Left renal cortex interstitium (tissue), 4 donors: ENCODE results near the gene RHOH. TPM values are rescaled to one million over a fixed set of nuclear protein-coding genes. Genes with fewer than 3 reads are reported as not detected.
"Not testable (repeated sequence)": the region's sequence is repeated elsewhere in the genome, so short reads cannot be mapped to it uniquely, and the experiment has no call there.

Experiments
- DNase-seq, 4 donors: peaks; one replicate each; pipeline ENCODE4 v3.0.0-alpha.2; 2013; ENCODE audit warnings: low read depth in 4 of 4, low spot score in 2 of 4, missing footprints in 1 of 4
- polyA plus RNA-seq, 4 donors: library from polyadenylated mRNA; unstranded; fragments of 120-200 nt; gene quantifications; one replicate each; pipeline ENCODE4 v1.2.1, GENCODE V29; 2013; ENCODE audit not compliant: insufficient read length in 4 of 4

Gene RHOH, protein sequence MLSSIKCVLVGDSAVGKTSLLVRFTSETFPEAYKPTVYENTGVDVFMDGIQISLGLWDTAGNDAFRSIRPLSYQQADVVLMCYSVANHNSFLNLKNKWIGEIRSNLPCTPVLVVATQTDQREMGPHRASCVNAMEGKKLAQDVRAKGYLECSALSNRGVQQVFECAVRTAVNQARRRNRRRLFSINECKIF
- under 1 TPM; 0.61 to 0.91 (median 0.72) TPM for polyA plus RNA-seq

DNA sequence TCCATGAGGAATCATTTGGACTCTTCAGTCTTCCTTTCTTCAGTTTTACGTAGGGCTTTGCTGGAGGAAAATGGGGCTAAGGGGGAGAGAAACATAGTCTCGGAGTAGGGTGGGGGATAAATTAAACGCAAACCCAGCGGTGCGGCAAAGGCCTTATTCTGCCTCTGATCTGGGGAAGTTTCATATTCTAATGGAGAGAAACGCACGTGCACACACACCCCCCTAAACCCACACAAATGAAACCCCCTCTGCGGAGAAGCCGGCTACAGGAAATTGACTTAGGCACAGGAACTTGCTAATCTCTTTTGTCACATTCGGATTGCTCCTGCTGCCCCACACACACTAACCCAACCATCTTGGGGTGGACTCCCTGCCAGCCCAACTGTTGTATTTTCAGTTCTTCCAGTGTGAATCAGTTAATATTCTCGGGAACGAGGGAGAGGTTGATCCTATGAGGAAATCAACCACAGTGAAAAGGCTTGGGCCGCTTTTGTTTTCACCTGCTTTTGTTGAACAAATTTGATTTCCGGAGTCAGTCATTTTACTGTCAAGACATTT is at the start of gene RHOH:
Gene RHOH (plus strand): TSS at position 308 of the 558 bp plus-strand sequence. CDS start 46,356 bp downstream, outside the sequence.
- DNase-seq = no peak

DNA sequence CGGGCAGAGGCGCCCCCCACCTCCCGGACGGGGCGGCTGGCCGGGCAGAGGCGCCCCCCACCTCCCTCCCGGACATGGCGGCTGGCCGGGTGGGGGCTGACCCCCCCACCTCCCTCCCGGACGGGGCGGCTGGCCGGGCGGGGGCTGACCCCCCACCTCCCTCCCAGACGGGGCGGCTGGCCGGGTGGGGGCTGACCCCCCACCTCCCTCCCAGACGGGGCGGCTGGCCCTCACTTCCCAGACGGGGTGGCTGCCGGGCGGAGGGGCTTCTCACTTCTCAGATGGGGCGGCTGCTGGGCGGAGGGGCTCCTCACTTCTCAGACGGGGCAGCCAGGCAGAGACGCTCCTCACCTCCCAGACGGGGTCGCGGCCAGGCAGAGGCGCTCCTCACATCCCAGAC is 49.3 kb upstream of the RHOH start:
- DNase-seq = not testable (repeated sequence)

DNA sequence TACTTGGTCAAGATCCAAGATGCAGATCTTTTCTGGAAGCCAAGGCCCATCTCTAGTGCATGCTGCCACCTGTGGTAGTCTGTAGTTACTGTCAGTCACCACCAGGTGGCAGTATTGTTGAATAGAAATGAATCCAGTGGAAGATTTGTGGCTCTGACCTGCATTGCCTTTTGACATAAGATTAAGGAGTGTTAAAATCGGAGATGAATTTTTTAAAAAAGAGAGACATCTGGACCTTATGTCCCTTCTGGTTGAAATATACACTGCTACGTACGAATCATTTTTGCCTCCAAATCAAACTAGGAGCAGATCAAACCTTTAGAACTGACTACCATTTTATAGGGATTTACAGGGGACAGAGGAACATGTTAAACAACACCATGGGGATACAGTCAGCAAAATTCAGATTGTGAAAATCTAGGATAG is 46.9 kb upstream of the RHOH start:
- peak in 3 of 4 donors; percentile 11 to 40 (median 18) for DNase-seq

DNA sequence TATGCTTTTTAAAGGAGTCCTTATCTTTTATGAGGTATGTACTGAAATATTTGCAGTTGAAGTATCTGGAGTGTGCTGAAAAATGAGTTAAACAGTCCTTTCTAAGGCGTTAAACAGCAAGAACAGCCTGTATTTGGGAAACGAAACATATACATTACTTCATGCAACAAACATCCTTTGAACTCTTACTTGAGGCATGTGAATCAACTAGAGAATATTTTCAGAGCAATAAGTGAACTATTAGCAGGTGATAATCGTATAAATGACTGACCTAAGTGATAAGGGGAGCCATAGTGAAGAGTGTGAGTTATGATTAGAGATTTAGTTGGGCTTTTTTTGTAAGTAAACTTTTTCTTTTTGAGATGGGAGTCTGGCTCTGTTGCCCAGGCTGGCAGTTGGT is 45.9 kb upstream of the RHOH start:
- no peak for DNase-seq

DNA sequence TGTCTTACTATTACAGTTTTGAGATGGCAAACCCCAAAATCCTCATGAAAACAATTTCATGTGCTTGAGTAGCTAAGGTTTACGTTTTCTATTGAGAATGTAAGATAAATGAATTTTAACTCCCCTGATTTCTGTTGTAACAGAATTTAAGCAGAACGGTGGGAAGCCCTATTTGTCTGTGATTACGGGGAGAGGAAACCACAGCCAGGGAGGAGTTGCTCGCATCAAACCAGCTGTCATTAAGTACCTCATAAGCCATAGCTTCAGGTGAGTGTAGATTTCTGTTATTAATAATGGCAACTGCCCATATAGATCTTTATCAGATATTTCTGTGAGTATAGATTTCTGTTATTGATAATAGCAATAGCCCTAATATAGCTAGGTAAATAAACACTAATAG is 44.2 kb upstream of the RHOH start:
- DNase-seq = no peak

DNA sequence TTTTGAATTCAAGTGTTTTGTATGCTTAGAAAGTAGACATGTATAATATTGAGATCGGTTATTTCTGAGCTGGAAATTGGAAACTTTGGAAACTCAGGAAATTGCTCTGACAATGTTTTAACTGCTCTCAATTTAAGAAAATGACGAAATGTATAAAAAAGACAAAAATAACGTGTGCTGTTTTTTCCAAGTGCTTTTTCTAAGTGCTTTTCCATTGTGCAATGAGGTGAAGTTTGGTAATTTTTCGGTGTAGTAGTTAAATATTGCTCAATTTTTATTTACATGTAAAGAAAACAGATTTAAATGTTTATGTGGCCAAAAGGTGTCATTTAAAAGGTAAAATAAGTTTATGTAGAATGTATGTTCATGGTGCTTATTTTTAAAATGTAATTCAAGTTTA is 39.4 kb upstream of the RHOH start:
- no peak for DNase-seq

DNA sequence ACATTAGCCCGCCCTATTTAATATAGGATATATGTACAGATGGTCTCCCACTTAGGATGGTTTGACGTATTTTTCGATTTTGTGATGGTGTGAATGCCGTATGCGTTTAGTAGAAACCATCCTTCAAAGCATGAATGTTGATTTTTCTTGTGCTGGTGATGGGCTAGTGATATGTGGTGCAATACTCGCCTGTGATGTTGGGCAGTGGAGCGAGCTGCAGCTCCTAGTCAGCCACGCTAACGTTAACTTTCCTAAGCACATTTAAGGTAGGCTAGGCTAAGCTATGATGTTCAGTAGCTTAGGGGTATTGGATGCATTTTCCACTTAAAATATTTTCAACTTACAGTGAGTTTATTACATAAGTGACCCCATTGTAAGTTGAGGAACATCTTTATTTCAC is 36.6 kb upstream of the RHOH start:
- DNase-seq = no peak

DNA sequence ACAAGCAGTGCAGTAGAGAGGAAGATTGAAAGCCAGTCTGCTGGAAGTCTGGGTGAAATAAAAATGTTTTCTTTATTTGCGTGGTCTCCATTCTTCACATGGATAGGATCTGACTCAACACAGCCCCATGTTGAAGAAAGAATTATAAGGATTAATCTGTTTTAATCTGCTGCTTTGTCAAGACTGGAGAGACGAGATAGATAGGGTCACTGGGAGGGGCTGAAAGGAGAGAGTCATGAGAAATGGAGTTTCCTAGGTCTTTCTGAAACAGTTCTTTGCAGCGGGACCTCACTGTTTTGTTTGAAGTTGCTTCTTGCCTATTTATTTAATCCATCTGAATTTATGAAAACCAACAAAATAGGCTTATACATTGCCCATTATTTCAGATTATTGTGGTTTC is 32.4 kb upstream of the RHOH start:
- DNase-seq = no peak

DNA sequence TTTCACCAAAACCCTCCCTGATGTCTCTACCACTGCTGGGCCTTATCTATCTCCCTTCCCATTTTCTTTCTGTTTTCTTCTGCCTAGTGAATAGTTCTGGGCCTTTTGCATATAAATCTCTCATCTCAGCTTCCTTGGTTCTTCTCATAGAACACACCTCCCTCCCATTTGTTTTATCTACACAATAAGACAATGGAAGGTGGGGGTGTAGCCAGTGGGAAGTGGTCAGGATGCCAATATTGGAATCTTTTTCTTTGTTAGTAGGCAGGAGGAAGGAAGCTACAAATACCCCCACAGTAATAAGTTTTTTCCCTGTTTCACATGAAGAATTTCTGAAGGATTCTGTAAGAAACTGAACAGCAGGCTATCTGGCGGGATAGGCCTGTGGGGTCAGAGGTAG is 30.9 kb upstream of the RHOH start:
- no peak for DNase-seq

DNA sequence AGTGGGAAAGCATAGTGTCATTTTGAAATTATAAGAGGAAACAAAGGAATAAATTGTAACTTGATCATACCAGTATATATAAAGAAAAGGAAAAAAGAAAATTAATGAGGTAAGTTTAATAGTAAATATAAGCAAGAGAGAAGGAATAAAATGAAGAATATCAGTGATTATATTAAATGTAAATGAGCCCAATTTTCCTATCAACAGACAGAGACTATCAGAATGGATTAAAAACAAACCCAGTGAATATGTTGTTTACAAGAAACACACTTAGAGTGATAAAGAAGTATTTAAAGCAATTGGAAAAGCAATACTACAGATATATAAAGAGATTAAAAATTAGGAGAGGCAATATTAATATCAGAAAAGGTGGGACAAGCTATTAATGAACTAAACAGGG is 28.8 kb upstream of the RHOH start:
- DNase-seq = no peak

DNA sequence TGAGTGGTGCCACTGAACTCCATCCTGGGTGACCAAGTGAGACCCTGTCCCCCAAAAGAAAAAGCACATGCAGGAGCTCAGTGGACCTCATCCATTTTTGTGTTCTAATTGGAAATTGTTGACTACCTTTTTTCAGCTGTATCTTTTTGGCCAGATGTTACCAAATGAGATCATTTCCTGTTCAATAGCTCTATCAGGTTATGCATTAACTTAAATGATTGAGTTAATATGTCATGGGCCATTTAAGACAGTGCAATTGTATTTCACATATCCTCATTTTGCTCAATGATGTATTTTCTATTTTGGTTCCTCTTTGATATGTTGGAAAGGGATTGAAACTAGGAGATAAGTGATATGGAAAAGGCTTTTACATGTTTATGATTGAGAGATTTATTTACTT is 26.2 kb upstream of the RHOH start:
- no peak for DNase-seq

DNA sequence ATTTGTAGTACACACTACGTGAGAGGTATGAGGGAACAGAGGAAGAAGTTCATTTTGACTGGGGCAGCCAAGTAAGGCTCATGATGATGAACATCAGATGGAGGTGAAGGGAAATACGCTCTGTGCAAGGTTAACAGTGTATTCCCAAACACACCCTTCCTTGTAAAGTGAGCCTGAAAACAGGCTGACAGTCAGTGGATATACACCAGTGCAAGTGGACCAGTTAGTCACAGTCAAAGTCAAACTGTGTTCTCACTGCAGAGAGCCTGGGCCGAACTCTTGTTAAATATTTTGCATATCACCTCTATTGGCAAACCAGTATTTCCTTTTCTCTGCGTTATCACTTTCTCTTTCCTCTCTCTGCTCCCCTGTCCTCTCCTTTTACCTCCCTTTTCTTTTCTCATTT is 23.4 kb upstream of the RHOH start:
- no peak for DNase-seq

DNA sequence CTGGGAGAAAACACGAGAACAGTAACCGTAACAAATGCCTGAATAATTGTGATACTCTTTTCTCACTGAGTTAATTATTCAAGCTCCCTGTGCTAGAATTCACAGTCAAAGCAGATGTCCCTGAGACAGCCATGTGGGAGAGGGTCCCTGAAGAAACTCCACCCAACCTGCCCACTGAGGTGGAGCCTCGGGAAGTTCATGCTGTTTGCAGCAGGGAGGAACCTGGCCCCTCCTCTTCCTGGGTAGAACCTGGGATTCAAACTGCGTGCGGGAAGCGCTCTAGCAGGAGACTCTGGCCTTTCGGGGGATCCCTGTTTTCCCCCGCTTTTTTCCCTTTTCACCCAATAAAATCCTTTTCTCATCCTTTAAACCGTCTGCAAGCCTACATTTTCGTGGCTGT is 20.2 kb upstream of the RHOH start:
- no peak for DNase-seq

DNA sequence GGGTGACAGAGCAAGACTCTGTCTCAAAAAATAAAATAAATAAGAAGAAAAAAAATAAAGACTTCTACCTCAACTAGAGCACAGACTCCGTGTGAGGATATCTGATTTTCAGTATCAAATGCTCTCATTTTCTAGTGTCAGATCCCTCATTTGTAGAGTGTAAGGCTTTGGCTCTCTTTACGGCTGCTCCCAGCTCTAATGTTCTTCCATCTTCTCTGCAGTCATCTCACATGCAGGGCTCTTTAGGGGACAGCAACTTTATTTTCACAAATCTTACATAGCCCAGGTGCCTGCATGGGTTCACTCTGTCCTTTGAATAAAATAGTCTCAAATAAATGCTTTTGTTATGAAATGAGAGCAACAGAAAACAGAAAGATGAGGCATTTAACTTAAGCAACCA is 19.2 kb upstream of the RHOH start:
- no peak for DNase-seq

DNA sequence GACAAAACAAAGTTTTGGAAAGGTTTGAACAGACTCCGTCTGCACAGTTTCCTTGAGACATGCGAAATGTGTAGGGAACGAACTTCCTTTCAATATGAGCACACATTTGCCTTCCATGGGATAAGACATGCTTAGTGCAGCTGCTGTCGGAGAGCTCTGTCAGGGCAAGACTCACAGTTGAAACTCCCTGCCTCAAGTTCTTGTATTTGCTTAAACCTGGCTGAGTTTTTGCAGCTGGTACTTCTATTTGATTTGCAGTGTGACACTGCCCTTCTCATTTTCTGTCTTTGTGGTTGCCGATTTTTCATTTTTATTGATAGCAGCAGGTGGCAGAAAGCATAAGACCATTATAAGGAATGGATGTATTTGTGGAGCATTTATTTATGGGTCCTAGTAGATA is 18.2 kb upstream of the RHOH start:
- no peak for DNase-seq

DNA sequence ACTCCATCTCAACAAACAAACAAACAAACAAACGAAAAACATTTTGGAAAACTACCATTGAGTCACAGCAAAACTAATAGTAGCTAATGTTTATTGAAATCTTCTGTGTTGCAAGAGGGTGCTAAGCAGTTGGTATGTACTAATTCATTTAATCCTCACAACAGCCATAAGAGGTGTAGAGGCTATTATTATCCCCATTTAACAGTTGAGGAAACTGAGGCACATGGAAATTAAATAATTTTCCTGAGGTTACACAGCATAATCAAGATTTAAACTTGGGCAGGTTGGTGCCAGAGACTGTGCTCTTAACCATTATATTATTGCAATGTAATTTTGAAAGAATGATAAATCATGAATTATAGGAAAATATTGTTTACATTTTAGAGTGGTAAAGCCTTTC is 17.5 kb upstream of the RHOH start:
- DNase-seq = no peak

DNA sequence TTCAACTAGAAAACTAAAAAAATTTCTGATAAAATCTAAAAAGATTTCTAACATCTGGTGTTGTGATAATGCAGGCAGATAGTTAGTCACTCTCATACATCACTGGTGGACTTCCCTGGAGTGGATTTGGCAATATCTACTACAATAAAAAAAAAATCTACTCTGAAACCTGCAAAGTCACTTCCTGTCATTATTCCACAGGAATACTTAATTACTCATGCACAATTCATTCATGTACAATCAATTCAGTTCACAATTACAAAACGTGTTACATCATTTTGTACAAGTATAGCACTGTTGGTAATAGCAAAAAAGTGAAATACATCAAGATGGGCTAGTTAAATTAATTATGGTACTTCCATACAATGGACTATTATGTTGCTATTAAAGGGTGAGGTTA is 16.5 kb upstream of the RHOH start:
- no peak for DNase-seq

DNA sequence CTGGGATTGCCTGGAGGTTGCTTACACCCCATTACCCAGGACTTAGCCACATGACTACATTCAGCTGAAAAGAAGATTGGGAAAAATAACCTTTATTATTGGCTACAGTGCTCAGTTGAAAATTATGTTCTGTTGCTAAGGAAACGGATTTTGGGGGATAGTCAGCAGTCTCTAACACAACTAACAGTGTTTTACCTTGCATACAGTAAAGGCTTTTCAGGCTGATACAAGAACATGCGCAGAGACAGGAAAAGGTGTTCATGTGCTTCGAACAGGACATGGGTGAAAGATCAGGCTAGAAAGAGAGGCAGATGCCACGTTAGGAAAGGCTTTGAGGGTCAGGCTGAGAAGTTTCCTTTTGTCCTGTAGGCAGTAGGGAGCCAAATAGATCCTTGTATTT is 14.8 kb upstream of the RHOH start:
- DNase-seq = no peak

DNA sequence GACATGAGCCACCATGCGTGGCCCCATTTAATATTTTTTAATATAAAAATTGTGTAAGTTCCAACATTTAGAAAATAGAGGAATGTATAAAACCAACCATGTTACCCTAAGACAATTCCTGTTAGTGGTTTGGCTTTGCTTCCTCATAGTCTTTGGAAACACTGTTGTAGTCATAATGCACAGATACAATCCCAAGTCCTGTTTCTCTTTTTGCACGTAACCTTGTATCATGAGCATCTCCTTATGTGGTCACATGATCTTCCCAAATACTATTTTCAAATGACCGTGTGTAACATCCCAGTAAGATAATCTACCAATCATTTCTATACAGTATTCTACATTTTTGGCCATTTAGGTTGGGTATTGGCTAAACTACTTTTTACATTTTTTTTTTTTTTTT is 13.9 kb upstream of the RHOH start:
- DNase-seq = no peak

DNA sequence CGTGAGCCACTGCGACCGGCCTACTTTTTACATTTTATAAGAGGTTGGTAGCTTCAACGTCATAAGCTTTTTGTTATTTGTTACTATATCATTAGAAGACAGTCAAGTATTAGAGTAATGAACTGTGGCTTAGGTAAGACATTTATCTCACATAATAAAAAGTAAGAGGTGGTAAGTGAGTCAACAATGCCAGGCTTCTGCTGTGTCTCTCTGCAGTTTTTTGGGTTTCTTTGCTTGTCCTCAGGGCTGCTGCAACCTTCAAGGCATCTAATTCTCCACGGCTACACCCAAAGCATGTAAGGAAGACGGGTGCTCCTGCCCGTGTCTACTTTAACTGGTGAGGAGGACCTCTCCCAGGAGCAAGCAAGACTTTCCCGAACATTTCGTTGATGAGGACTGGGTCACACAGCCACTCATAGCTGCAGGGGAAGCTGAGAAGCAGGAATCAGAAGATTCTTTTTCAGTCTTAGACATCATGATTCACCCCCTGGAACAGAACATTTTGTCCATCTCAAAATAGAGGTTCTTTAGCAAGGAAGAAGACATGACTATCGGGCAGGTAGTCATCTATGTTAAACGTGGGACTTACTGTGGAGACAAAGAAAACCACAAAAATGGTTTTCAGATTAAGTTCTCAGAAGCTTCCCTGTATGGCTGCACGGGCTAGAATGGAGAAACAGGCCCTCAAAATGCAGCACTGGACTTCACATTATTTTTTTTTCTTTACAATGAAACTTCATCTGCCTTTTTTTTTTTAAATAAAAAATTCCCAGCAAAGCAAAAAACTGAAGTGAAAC is 13.0 kb upstream of the RHOH start:
- DNase-seq = no peak

DNA sequence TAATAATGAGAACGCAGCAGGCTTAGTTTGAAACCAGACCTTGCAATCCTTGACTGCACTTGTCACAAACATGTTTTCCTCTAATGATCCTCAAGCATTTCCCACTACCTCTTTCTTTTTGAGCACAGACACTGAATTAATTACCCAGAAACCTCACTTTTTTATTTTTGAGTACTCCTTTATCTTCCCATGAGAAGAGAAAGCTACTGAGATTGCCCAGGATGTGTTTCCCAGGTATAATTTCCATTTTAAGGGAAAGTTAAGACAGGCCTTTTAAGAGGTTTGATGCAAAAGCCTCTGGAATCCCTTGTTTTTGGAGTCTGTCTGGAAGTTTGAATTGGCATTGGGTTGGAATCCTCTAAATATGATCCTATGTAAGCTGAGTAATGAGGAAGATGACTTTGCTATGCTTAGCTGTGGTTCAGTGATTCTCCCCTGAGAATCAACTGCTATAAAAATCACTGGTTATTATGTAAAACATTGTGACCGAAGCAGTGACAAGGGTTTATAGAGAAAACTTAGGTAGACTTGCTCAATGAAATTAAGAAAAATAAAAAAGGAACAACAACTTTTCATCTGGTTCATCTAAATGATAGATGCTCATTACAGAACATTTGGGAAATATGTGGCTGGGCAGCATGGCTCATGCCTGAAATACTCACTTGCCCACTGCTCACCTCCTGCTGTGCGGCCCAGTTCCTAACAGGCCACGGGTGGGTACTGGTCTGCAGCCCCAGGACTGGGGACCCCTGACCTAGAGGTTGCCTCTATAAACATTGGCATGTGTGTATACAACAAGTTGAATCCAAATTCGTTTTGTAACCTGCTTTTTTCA is 10.8 kb upstream of the RHOH start:
- no peak for DNase-seq
